ENCODE results near the gene RICTOR.

DNA sequence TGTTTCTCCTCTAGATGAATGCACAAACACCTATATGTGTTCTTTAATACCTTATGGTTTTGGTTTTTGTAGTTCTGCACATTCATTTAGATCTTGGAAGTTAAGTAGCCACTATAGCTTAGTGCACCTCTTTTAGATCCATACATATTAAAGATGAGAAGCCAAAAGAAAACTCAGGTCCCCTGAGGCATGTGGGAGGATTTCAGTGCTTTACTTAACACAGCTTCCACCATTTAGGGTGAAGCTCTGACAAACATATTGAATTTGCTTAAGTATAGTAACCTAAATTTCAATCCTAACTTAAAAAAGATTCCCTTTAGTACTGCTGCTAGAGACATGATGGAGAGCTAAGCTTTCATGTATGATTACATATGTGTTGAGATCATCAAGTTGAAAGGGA is 25.6 kb upstream of the RICTOR start:
- TF ChIP-seq, protein P1, sequence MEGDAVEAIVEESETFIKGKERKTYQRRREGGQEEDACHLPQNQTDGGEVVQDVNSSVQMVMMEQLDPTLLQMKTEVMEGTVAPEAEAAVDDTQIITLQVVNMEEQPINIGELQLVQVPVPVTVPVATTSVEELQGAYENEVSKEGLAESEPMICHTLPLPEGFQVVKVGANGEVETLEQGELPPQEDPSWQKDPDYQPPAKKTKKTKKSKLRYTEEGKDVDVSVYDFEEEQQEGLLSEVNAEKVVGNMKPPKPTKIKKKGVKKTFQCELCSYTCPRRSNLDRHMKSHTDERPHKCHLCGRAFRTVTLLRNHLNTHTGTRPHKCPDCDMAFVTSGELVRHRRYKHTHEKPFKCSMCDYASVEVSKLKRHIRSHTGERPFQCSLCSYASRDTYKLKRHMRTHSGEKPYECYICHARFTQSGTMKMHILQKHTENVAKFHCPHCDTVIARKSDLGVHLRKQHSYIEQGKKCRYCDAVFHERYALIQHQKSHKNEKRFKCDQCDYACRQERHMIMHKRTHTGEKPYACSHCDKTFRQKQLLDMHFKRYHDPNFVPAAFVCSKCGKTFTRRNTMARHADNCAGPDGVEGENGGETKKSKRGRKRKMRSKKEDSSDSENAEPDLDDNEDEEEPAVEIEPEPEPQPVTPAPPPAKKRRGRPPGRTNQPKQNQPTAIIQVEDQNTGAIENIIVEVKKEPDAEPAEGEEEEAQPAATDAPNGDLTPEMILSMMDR (IDR thresholded peaks at IDR 0.05; ENCODE audit: insufficient read depth, low read length, poor library complexity, severe bottlenecking): no peak
- no peak for TF ChIP-seq EZH2phosphoT487 (conservative IDR thresholded peaks at IDR 0.05; ENCODE audit: low read length)

All from SU-DHL-6 (cell line).